Endodermal cell (in vitro differentiated cells): ENCODE measurements around the gene EDDM13. TPM values are rescaled to one million over a fixed set of nuclear protein-coding genes. Genes with fewer than 3 reads are reported as not detected.

Experiments used
- DNase-seq: peaks from one replicate; pipeline ENCODE4 v3.0.0-alpha.2; 2017
- H3K27ac ChIP-seq: 2 replicates; pipeline ENCODE4 v1.5.1; 2013; ENCODE audit warnings: mild to moderate bottlenecking, low read depth, low read length, moderate library complexity
- H3K27me3 ChIP-seq: 2 replicates; pipeline ENCODE4 v1.6.1; 2013; ENCODE audit warnings: mild to moderate bottlenecking, low read length, moderate library complexity; ENCODE audit not compliant: insufficient read depth, control insufficient read depth, poor library complexity, severe bottlenecking
- H3K36me3 ChIP-seq: 2 replicates; pipeline ENCODE4 v1.7.0; 2013; ENCODE audit warnings: mild to moderate bottlenecking, low read length, moderate library complexity; ENCODE audit not compliant: control insufficient read depth, insufficient read depth
- H3K4me1 ChIP-seq: one replicate; pipeline ENCODE4 v1.7.0; 2013; ENCODE audit warnings: low read length; ENCODE audit not compliant: control insufficient read depth, insufficient read depth
- H3K4me3 ChIP-seq: 2 replicates; pipeline ENCODE4 v1.5.1; 2013; ENCODE audit warnings: mild to moderate bottlenecking, low read length, moderate library complexity
- H3K9ac ChIP-seq: 2 replicates; pipeline ENCODE4 v1.6.1; 2013; ENCODE audit warnings: mild to moderate bottlenecking, low read length, moderate library complexity; ENCODE audit not compliant: poor library complexity, severe bottlenecking; ENCODE audit errors: extremely low read depth
- H3K9me3 ChIP-seq: 2 replicates; pipeline ENCODE4 v1.6.1; 2013; ENCODE audit warnings: mild to moderate bottlenecking, low read length, moderate library complexity; ENCODE audit not compliant: control insufficient read depth
- H3K27ac Mint-ChIP-seq: 2 replicates; pipeline ENCODE4 v1.8.0; 2020; ENCODE audit warnings: mixed read lengths
- H3K27me3 Mint-ChIP-seq: 2 replicates; pipeline ENCODE4 v1.8.0; 2021; ENCODE audit warnings: mild to moderate bottlenecking, mixed read lengths; ENCODE audit not compliant: insufficient read depth
- H3K36me3 Mint-ChIP-seq: 2 replicates; pipeline ENCODE4 v1.8.0; 2020; ENCODE audit warnings: low read depth, mixed read lengths
- H3K4me1 Mint-ChIP-seq: 2 replicates; pipeline ENCODE4 v1.8.0; 2020; ENCODE audit warnings: mixed read lengths
- H3K4me3 Mint-ChIP-seq: 2 replicates; pipeline ENCODE4 v1.8.0; 2020; ENCODE audit warnings: mild to moderate bottlenecking, moderate library complexity, mixed read lengths
- H3K9me3 Mint-ChIP-seq: 2 replicates; pipeline ENCODE4 v1.8.0; 2020; ENCODE audit warnings: mild to moderate bottlenecking, mixed read lengths
- WGBS, 2 experiments: methylation state at CpG; one replicate each; pipeline versions ENCODE4 v1.1.5 to v1.1.7; 2013; ENCODE audit warnings: missing lambda C conversion rate in 2 of 2, mixed read lengths in 1 of 2; ENCODE audit not compliant: insufficient coverage in 1 of 2, insufficient read length in 1 of 2; 5-methylcytosine and 5-hydroxymethylcytosine counted together
- total RNA-seq, 2 donors: library from RNA; stranded (reverse); fragmentation: NEBNext Ultra II Directional in 1 of 2; extraction: Animal tissue kit (Norgen Biotek cat#: 25700) in 1 of 2; gene quantifications; 2 replicates in 1 of 2; 3 replicates in 1 of 2; pipeline ENCODE4 v1.2.1, GENCODE V29; 2021
- TF ChIP-seq, protein P1 (sequence below): fragments of 200-600 bp; sonication (generic); conservative IDR thresholded peaks from 2 replicates; pipeline ENCODE4 v1.5.0; 2021; ENCODE audit warnings: antibody characterized with exemption, mild to moderate bottlenecking

Gene EDDM13
- total RNA-seq, 2 donors from 2014 or later = not detected

DNA sequence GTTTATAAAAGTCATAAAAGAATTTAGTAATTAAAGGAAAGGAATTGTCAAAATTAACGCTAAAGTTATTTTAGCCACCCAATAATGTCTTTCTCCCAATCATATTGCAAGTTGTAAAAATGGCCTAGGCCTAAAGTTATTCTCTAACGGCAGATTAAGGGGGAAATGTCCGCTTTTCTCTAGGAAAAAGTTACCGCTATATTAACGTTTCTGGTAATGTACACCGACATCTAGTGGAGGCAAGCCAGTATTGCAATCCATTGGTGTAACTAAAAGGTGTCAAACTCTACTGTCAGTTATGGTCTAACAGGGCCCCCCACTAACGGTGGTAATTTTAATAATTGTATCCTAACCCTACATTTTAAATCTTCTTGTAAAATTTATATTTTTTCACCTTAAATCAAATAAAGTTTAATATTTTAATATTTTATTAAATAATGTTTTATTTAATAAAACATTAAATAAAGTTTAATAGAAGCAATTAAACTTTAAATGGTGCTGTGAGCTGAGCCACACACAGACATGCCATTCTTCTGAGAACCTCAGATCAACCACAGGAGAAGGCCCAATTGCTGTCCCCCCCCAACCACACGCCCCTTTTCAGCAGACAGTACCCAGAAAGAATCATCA, 78.0 kb downstream of the EDDM13 start:
- Histone ChIP-seq H3K9ac (no peak overlapping the region), H3K4me1 (no peaks in the 10 kb centered on the region), H3K27ac (no peak overlapping the region), H3K27me3 (no peaks in the 10 kb centered on the region), H3K9me3 (peaks cover 30% of the 10 kb centered on the region), H3K36me3 (no peaks in the 10 kb centered on the region), H3K4me3 (no peak overlapping the region)
- Mint-ChIP-seq H3K9me3 (peaks cover 49% of the 10 kb centered on the region), H3K27ac (no peak overlapping the region), H3K4me1 (peaks cover 6% of the 10 kb centered on the region), H3K4me3 (no peak overlapping the region), H3K27me3 (no peaks in the 10 kb centered on the region), H3K36me3 (no peaks in the 10 kb centered on the region)
- TF ChIP-seq, protein P1, sequence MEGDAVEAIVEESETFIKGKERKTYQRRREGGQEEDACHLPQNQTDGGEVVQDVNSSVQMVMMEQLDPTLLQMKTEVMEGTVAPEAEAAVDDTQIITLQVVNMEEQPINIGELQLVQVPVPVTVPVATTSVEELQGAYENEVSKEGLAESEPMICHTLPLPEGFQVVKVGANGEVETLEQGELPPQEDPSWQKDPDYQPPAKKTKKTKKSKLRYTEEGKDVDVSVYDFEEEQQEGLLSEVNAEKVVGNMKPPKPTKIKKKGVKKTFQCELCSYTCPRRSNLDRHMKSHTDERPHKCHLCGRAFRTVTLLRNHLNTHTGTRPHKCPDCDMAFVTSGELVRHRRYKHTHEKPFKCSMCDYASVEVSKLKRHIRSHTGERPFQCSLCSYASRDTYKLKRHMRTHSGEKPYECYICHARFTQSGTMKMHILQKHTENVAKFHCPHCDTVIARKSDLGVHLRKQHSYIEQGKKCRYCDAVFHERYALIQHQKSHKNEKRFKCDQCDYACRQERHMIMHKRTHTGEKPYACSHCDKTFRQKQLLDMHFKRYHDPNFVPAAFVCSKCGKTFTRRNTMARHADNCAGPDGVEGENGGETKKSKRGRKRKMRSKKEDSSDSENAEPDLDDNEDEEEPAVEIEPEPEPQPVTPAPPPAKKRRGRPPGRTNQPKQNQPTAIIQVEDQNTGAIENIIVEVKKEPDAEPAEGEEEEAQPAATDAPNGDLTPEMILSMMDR = peak; percentile 88
- WGBS, 2 experiments = 25 to 32% methylated on average over 5 to 7 of the region's 8 CpGs
- DNase-seq = peak; percentile 73

DNA sequence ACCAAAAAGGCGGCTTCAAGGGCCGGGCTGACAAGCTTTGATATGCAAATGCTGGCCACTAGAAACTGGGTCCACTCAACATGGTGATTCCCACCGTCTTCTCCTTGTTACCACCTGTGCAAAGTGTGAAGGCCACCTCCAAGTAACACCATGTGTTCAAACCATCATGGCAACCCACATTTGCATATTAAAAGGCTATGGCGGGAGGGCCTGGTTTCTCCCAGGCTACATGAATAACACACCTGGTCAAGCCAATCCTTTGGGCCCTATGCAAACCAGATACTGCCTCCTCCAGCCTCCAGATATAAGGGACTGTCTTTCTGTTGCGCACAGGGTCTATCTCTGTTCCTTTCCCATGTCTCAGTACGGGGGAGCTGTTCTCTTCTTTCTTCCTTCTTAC, 78.7 kb downstream of the EDDM13 start:
- no peak for DNase-seq
- no peaks in the 10 kb centered on the region for H3K27me3 Mint-ChIP-seq

DNA sequence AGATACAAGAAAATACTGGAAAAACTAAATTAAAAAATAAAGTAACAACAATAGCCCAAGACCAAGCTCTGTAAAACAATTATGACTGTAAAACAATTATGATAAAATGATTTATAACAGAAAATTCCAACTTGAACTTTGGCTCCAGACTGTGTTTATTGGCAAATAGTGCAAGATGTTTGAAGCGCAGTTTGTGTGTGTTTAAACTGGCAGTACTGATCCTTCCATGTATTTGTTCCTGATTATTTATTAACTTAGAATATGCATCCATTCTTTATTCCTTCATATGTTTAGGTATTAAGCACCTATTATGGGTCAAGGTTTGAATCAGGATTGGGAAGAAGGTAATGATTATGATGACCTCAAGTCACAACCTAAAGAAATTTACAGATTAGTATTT, 83.0 kb downstream of the EDDM13 start:
- TF ChIP-seq, protein P1 = no peak
- Histone ChIP-seq H3K27ac (no peak overlapping the region), H3K9ac (no peak overlapping the region), H3K9me3 (peaks cover 26% of the 10 kb centered on the region), H3K36me3 (no peaks in the 10 kb centered on the region), H3K4me1 (no peaks in the 10 kb centered on the region), H3K4me3 (no peak overlapping the region), H3K27me3 (no peaks in the 10 kb centered on the region)
- no peak overlapping the region for H3K4me3 Mint-ChIP-seq
- no peaks in the 10 kb centered on the region for H3K27me3 Mint-ChIP-seq
- H3K4me1 Mint-ChIP-seq = no peaks in the 10 kb centered on the region
- DNase-seq = no peak
- peaks cover 32% of the 10 kb centered on the region for H3K36me3 Mint-ChIP-seq
- peaks cover 58% of the 10 kb centered on the region for H3K9me3 Mint-ChIP-seq
- no peak overlapping the region for H3K27ac Mint-ChIP-seq
- 100% methylated on average over 1 of the region's 1 CpG; no CpG with 5 or more reads in 1 of the 2 experiments for WGBS, 2 experiments

More for the DNA sequence above, 78.7 kb downstream of the EDDM13 start:
- Histone ChIP-seq H3K27me3 (no peaks in the 10 kb centered on the region), H3K4me1 (no peaks in the 10 kb centered on the region), H3K36me3 (no peaks in the 10 kb centered on the region), H3K9me3 (peaks cover 24% of the 10 kb centered on the region), H3K27ac (no peak overlapping the region), H3K9ac (no peak overlapping the region), H3K4me3 (no peak overlapping the region)
- Mint-ChIP-seq H3K36me3 (peaks cover 5% of the 10 kb centered on the region), H3K4me3 (no peak overlapping the region), H3K4me1 (peaks cover 6% of the 10 kb centered on the region), H3K9me3 (peaks cover 43% of the 10 kb centered on the region), H3K27ac (no peak overlapping the region)
- TF ChIP-seq, protein P1 = no peak
- 74 to 79% methylated on average over 5 to 6 of the region's 6 CpGs for WGBS, 2 experiments
